Measurements from ENCODE around the gene POLR2C. TPM values are rescaled to one million over a fixed set of nuclear protein-coding genes. Genes with fewer than 3 reads are reported as not detected.

POLR2C gene
- total RNA-seq, 1 donor: 126 TPM

GRCh38 chr16:57500578-57501111 is 38.2 kb downstream of the POLR2C start:
- no peak for DNase-seq (ENCODE audit: low read depth in 2 of 3, low spot score in 2 of 3)

GRCh38 chr16:57501492-57501891 is 39.0 kb downstream of the POLR2C start:
- no peak for DNase-seq (ENCODE audit: low read depth in 2 of 3, low spot score in 2 of 3)

GRCh38 chr16:57502048-57502775 is 39.7 kb downstream of the POLR2C start:
- DNase-seq (ENCODE audit: low read depth in 2 of 3, low spot score in 2 of 3): no peak

- no peak for DNase-seq (ENCODE audit: low read depth in 2 of 3, low spot score in 2 of 3)
These were observed 40.9 kb downstream of the POLR2C start for GRCh38 chr16:57503366-57503765.

GRCh38 chr16:57504001-57504400 is 41.5 kb downstream of the POLR2C start:
- DNase-seq (ENCODE audit: low read depth in 2 of 3, low spot score in 2 of 3): no peak

- DNase-seq (ENCODE audit: low read depth in 2 of 3, low spot score in 2 of 3): no peak
These were observed 42.0 kb downstream of the POLR2C start for GRCh38 chr16:57504491-57504890.

- no peak for DNase-seq (ENCODE audit: low read depth in 2 of 3, low spot score in 2 of 3)
These were observed 42.7 kb downstream of the POLR2C start for GRCh38 chr16:57505169-57505568.

- no peak for DNase-seq (ENCODE audit: low read depth in 2 of 3, low spot score in 2 of 3)
These were observed 44.9 kb downstream of the POLR2C start for GRCh38 chr16:57507136-57508034.

- no peak for DNase-seq (ENCODE audit: low read depth in 2 of 3, low spot score in 2 of 3)
These were observed 45.6 kb downstream of the POLR2C start for GRCh38 chr16:57508035-57508425.

GRCh38 chr16:57509231-57509923 is 46.9 kb downstream of the POLR2C start:
- no peak for DNase-seq (ENCODE audit: low read depth in 2 of 3, low spot score in 2 of 3)

- DNase-seq (ENCODE audit: low read depth in 2 of 3, low spot score in 2 of 3): no peak
These were observed 47.8 kb downstream of the POLR2C start for GRCh38 chr16:57510016-57510871.

- DNase-seq (ENCODE audit: low read depth in 2 of 3, low spot score in 2 of 3): no peak
These were observed 50.0 kb downstream of the POLR2C start for GRCh38 chr16:57512296-57513001.

GRCh38 chr16:57513371-57514102 is 51.1 kb downstream of the POLR2C start:
- DNase-seq (ENCODE audit: low read depth in 2 of 3, low spot score in 2 of 3): no peak

- DNase-seq (ENCODE audit: low read depth in 2 of 3, low spot score in 2 of 3): no peak
These were observed 51.9 kb downstream of the POLR2C start for GRCh38 chr16:57514371-57514770.

GRCh38 chr16:57514791-57515600 is 52.5 kb downstream of the POLR2C start:
- DNase-seq (ENCODE audit: low read depth in 2 of 3, low spot score in 2 of 3): no peak

GRCh38 chr16:57516176-57516725 is 53.8 kb downstream of the POLR2C start:
- DNase-seq (ENCODE audit: low read depth in 2 of 3, low spot score in 2 of 3): no peak

GRCh38 chr16:57516773-57517172 is 54.3 kb downstream of the POLR2C start:
- DNase-seq (ENCODE audit: low read depth in 2 of 3, low spot score in 2 of 3): no peak

Data from hematopoietic multipotent progenitor cell (in vitro differentiated cells).